ENCODE data around the gene TBCCD1. TPM values are rescaled to one million over a fixed set of nuclear protein-coding genes. Genes with fewer than 3 reads are reported as not detected.

The TBCCD1 gene
- total RNA-seq, 1 donor from 2014 or later: 6.4 TPM

DNA sequence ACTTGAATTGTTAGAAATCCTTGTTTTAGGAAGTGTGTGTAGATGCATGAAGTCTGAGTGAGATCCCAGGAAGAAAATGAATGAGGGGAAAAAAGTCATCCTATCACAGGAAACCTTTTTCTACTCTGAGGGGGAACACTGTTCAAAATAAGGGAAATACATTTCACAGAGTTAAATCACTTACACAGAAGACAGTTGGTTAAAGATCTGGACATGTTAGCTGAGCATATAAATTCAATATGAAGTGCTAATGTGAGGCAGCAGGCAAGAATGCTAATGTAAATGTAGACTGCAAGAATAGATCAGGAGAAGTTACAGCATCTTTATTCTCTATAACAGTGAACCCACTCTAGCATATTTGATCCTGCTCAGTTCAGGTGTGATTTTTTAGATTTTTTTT, 2.6 kb downstream of the TBCCD1 start:
- Histone ChIP-seq H3K27me3 (no peaks in the 10 kb centered on the region), H3K4me1 (peaks cover 0 to 16% of the 10 kb centered on the region in 2 donors), H3K9me3 (no peaks in the 10 kb centered on the region), H3K4me3 (no peak overlapping the region), H3K27ac (no peak overlapping the region), H3K36me3 (peaks cover 3 to 4% of the 10 kb centered on the region in 2 donors)
- intact Hi-C loops (cut with DNase I): loop anchor here (10.0 kb wide), 2 partner anchors 980 to 1280 kb away; partner anchors contain the start of gene SENP2
- TF ChIP-seq, protein P1, sequence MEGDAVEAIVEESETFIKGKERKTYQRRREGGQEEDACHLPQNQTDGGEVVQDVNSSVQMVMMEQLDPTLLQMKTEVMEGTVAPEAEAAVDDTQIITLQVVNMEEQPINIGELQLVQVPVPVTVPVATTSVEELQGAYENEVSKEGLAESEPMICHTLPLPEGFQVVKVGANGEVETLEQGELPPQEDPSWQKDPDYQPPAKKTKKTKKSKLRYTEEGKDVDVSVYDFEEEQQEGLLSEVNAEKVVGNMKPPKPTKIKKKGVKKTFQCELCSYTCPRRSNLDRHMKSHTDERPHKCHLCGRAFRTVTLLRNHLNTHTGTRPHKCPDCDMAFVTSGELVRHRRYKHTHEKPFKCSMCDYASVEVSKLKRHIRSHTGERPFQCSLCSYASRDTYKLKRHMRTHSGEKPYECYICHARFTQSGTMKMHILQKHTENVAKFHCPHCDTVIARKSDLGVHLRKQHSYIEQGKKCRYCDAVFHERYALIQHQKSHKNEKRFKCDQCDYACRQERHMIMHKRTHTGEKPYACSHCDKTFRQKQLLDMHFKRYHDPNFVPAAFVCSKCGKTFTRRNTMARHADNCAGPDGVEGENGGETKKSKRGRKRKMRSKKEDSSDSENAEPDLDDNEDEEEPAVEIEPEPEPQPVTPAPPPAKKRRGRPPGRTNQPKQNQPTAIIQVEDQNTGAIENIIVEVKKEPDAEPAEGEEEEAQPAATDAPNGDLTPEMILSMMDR (IDR thresholded peaks at IDR 0.05): no peak
- no peak for DNase-seq (ENCODE audit: low spot score in 2 of 2)

DNA sequence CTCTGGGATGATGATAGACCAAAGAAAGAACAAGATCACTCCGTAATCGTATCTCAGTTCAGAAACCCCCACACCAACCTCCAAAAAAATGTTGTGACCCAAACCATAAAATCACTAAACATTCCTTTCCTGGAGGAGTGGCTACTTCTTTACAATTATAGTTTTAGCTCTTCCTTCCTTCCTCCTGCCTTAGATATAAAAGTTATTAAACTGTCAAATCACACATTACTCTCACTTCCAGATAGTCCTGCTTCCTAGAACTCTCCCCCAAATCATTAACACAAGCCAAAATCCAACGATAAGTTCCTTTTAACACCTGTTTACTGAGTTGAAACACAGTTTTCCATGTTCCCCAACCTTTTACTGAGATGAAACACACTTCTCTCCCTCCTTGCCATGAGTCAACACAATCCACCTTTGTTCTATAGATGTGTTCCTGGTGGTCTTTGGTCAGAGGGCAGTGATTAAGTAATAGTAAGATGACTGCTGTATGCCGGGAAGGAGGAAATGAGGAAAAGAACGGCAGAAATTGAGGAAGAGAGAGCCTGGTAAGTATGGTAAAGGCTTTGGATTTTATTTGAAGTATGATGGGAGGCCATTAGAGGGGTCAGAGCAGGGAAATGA, 14.6 kb downstream of the TBCCD1 start:
- intact Hi-C loops (cut with DNase I): no loop called here
- H3K36me3 ChIP-seq: peaks cover 55 to 81% of the 10 kb centered on the region in 2 donors
- no peak for DNase-seq (ENCODE audit: low spot score in 2 of 2)
- no peaks in the 10 kb centered on the region for H3K4me1 ChIP-seq
- TF ChIP-seq, protein P1 (IDR thresholded peaks at IDR 0.05): no peak
- no peak overlapping the region for H3K4me3 ChIP-seq
- H3K9me3 ChIP-seq: no peaks in the 10 kb centered on the region
- no peak overlapping the region for H3K27ac ChIP-seq
- no peaks in the 10 kb centered on the region for H3K27me3 ChIP-seq

DNA sequence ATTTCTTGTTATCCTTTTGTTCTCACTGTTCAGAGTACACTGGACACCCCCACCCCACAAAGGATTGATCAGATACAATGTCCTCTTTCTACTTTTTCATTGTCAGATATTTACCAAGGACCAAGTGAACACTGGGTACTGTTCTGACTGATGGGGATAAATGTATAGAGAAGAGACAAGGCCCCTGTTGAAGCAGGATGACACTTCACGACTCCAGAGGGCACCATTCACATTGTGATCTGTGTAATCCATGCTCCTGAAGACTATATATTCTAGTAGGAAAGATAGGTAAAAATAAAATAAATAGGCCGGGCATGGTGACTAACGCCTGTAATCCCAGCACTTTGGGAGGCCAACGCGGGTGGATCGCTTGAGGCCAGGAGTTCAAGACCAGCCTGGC, 15.8 kb downstream of the TBCCD1 start:
- DNase-seq (ENCODE audit: low spot score in 2 of 2): no peak
- intact Hi-C loops (cut with DNase I): no loop called here
- Histone ChIP-seq H3K4me3 (no peak overlapping the region), H3K9me3 (no peaks in the 10 kb centered on the region), H3K4me1 (no peaks in the 10 kb centered on the region), H3K27me3 (no peaks in the 10 kb centered on the region), H3K27ac (no peak overlapping the region), H3K36me3 (peaks cover 49 to 70% of the 10 kb centered on the region in 2 donors)
- TF ChIP-seq, protein P1 (IDR thresholded peaks at IDR 0.05): no peak

DNA sequence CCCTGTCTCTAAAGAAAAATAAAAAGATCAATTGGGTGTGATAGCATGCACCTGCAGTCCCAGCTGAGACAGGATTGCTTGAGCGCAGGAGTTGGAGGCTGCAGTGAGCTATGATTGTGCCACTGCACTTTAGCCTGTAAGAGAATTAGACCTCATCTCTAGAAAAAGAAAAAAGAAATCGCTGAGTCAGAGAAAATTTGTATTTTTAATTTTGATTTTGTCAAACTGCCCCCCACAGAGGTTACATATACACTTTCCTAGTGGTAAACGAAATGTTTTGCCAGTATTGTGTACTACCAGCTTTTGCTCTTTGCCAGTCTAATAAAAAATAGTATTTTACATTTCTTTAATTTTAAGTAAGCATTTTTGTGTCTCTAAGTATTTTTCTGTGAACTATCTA, 17.6 kb downstream of the TBCCD1 start:
- Histone ChIP-seq H3K27me3 (no peaks in the 10 kb centered on the region), H3K4me1 (no peaks in the 10 kb centered on the region), H3K36me3 (peaks cover 41 to 52% of the 10 kb centered on the region in 2 donors), H3K9me3 (no peaks in the 10 kb centered on the region), H3K4me3 (no peak overlapping the region), H3K27ac (no peak overlapping the region)
- TF ChIP-seq, protein P1 (IDR thresholded peaks at IDR 0.05): no peak
- intact Hi-C loops (cut with DNase I): no loop called here
- no peak for DNase-seq (ENCODE audit: low spot score in 2 of 2)

DNA sequence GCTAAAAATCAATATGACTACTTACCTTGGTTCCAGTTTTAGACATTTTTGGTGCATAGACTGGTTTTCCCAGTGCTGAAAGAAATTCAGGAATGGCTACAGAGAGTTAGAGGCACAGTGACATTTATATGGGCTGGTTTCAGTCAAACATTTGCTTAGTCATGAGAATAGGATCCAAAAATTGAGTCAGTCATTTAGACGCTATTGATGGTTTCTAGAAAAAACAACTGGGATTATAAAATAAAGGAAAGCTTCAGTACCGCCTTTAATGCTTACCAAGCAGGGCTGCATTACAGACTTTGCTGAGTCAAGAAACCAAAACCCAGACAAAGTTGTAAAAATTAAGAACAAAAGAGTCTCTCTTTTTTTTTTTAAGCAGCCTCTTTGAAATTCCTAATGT, 22.9 kb downstream of the TBCCD1 start, which contains the start of gene CRYGS:
CRYGS (minus strand) TSS at position 100 of the 400 bp plus-strand sequence; CDS start at position 46, 54 bp downstream.
- Histone ChIP-seq H3K4me3 (no peak within 1 kb of the TSS), H3K27ac (no peak within 1 kb of the TSS), H3K27me3 (no peaks in the 10 kb centered on the region), H3K4me1 (no peaks in the 10 kb centered on the region), H3K36me3 (peaks cover 7 to 17% of the 10 kb centered on the region in 2 donors), H3K9me3 (no peaks in the 10 kb centered on the region)
- no peak for DNase-seq (ENCODE audit: low spot score in 2 of 2)
- intact Hi-C loops (cut with DNase I): no loop called here
- TF ChIP-seq, protein P1 (IDR thresholded peaks at IDR 0.05): no peak
